Measurements from ENCODE around the gene SH3GL2.

SH3GL2 gene

GRCh38 chr9:17578911-17579793 is at the start of gene SH3GL2:
Gene SH3GL2, plus strand, starts transcription at chr9:17579066.
- peak; percentile 55 for DNase-seq

- no peak for DNase-seq
Measured at GRCh38 chr9:17531642-17532254, 47.1 kb upstream of the SH3GL2 start.

GRCh38 chr9:17532461-17532860 is 46.4 kb upstream of the SH3GL2 start:
- no peak for DNase-seq

GRCh38 chr9:17535176-17535575 is 43.7 kb upstream of the SH3GL2 start:
- no peak for DNase-seq

GRCh38 chr9:17536027-17536426 is 42.8 kb upstream of the SH3GL2 start:
- no peak for DNase-seq

- no peak for DNase-seq
Measured at GRCh38 chr9:17551023-17551422, 27.8 kb upstream of the SH3GL2 start.

GRCh38 chr9:17555362-17556054 is 23.4 kb upstream of the SH3GL2 start:
- no peak for DNase-seq

GRCh38 chr9:17556255-17556654 is 22.6 kb upstream of the SH3GL2 start:
- DNase-seq = no peak

- no peak for DNase-seq
Measured at GRCh38 chr9:17556935-17557334, 21.9 kb upstream of the SH3GL2 start.

GRCh38 chr9:17571825-17572224 is 7.0 kb upstream of the SH3GL2 start:
- no peak for DNase-seq

- DNase-seq = no peak
Measured at GRCh38 chr9:17574342-17574741, 4.5 kb upstream of the SH3GL2 start.

GRCh38 chr9:17578577-17578910 is 322 bp upstream of the SH3GL2 start:
- peak; percentile 55 for DNase-seq

GRCh38 chr9:17580119-17580518 is 1.3 kb downstream of the SH3GL2 start:
- no peak for DNase-seq

- no peak for DNase-seq
Measured at GRCh38 chr9:17587113-17587512, 8.2 kb downstream of the SH3GL2 start.

GRCh38 chr9:17588395-17588794 is 9.5 kb downstream of the SH3GL2 start:
- no peak for DNase-seq

- DNase-seq = no peak
Measured at GRCh38 chr9:17588941-17589340, 10.1 kb downstream of the SH3GL2 start.

- DNase-seq = no peak
Measured at GRCh38 chr9:17589771-17590170, 10.9 kb downstream of the SH3GL2 start.

- DNase-seq = no peak
Measured at GRCh38 chr9:17594961-17595360, 16.1 kb downstream of the SH3GL2 start.

- DNase-seq = no peak
Measured at GRCh38 chr9:17597977-17598376, 19.1 kb downstream of the SH3GL2 start.

GRCh38 chr9:17600962-17601593 is 22.2 kb downstream of the SH3GL2 start:
- DNase-seq = no peak

GRCh38 chr9:17604556-17604955 is 25.7 kb downstream of the SH3GL2 start:
- DNase-seq = peak; percentile 35

- DNase-seq = no peak
Measured at GRCh38 chr9:17609312-17610005, 30.6 kb downstream of the SH3GL2 start.

GRCh38 chr9:17611342-17611741 is 32.5 kb downstream of the SH3GL2 start:
- no peak for DNase-seq

All from DMS79 (cell line).